GM12864 (cell line): ENCODE data around the gene DARS2.
"Not testable (repeated sequence)": the region's sequence is repeated elsewhere in the genome, so short reads cannot be mapped to it uniquely, and the experiment has no call there.

ENCODE experiments used
- DNase-seq: peaks from one replicate; pipeline ENCODE4 v3.0.0-alpha.2; 2011; ENCODE audit warnings: low read depth
- H3K4me3 ChIP-seq: 2 replicates; pipeline ENCODE4 v1.5.1; 2011; ENCODE audit warnings: mild to moderate bottlenecking, low read depth, low read length, control low read depth
- CTCF ChIP-seq: IDR thresholded peaks from 2 replicates; pipeline ENCODE4 v1.5.1; 2011; ENCODE audit warnings: low read depth, mild to moderate bottlenecking, moderate library complexity, low read length, control low read depth, inconsistent platforms; ENCODE audit errors: missing control alignments

The DARS2 gene

GRCh38 chr1:173853074-173853473 lies 28.6 kb downstream of the DARS2 start:
- no peak for TF ChIP-seq CTCF
- H3K4me3 ChIP-seq: no peak overlapping the region
- DNase-seq: no peak

- DNase-seq: no peak
- TF ChIP-seq CTCF: no peak
These were observed 31.5 kb downstream of the DARS2 start for GRCh38 chr1:173856014-173856413.

GRCh38 chr1:173856903-173857302 lies 32.4 kb downstream of the DARS2 start:
- H3K4me3 ChIP-seq: no peak overlapping the region
- TF ChIP-seq CTCF: no peak
- DNase-seq: no peak

More at GRCh38 chr1:173856014-173856413, 31.5 kb downstream of the DARS2 start:
- no peak overlapping the region for H3K4me3 ChIP-seq

GRCh38 chr1:173857363-173857917 lies 33.0 kb downstream of the DARS2 start:
- no peak for TF ChIP-seq CTCF
- no peak overlapping the region for H3K4me3 ChIP-seq
- DNase-seq: no peak

- not testable (repeated sequence) for H3K4me3 ChIP-seq, DNase-seq
These were observed 35.1 kb downstream of the DARS2 start for GRCh38 chr1:173859547-173859946.

GRCh38 chr1:173860065-173860464 lies 35.6 kb downstream of the DARS2 start:
- DNase-seq: no peak
- no peak for TF ChIP-seq CTCF
- no peak overlapping the region for H3K4me3 ChIP-seq

GRCh38 chr1:173861731-173862145 lies 37.3 kb downstream of the DARS2 start:
- no peak overlapping the region for H3K4me3 ChIP-seq
- DNase-seq: no peak
- TF ChIP-seq CTCF: no peak

GRCh38 chr1:173862146-173862768 lies 37.8 kb downstream of the DARS2 start:
- not testable (repeated sequence) for DNase-seq, H3K4me3 ChIP-seq
